ENCODE results near the gene ANO10.

- no peak for TF ChIP-seq CTCF (IDR thresholded peaks at IDR 0.05)
- no peak for TF ChIP-seq POLR2A (IDR thresholded peaks at IDR 0.05)
These were observed 274.6 kb downstream of the ANO10 start for GRCh38 chr3:43346978-43347749.

Measured in heart left ventricle (tissue), 13 donors.